GM18519 (cell line): ENCODE results near the gene MTCH1.
"Not testable (repeated sequence)": the region's sequence is repeated elsewhere in the genome, so short reads cannot be mapped to it uniquely, and the experiment has no call there.

Experiments used
- ATAC-seq: cut with Tn5 transposase; IDR thresholded peaks from one replicate; pipeline ENCODE4 v1.9.1; 2021; ENCODE audit warnings: mild to moderate bottlenecking, moderate library complexity; ENCODE audit not compliant: unreplicated experiment, low FRiP score

MTCH1 gene

GRCh38 chr6:36955136-36955535, 30.9 kb downstream of the MTCH1 start:
- no peak for ATAC-seq

GRCh38 chr6:36954262-36954931, 31.6 kb downstream of the MTCH1 start, which contains the start of gene PI16:
TSS of gene PI16 (plus strand) at chr6:36954738. CDS start at chr6:36954761, 23 bp downstream.
- no peak for ATAC-seq

DNA sequence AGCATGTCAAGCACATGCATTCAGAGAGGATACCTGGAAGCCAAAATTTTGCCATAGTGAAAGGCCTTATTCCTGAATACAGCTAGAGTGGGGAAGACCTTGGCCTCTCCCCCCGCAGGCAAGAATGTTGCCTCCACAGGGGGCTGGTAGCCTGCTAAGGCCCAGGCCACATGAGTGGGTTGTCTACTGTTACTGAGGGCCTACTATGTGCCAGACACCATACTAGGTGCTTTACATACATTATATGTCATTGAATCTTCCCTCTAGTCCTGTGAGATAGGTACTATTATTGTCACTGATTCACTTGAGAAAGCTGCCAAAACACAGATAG, 32.1 kb downstream of the MTCH1 start:
- ATAC-seq = no peak

DNA sequence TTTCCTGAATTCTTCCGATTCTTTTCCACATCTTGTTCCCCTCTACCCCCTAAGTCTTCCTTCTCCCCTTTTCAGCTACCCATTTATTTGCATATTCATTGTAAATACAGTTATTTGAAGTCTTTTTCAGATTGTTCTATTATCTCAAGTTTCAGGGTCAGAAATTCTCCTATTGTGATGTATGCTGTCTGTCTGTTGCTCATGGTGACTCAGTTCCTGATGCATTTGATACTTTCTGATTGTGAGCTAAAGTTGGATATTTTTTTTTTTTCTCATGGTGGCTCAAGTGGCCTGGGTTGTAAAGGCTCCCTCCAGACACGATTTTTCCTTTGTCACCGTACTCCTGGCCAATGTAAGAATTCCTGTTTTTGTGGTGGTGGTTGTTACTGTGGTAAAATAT, 36.4 kb downstream of the MTCH1 start:
- no peak for ATAC-seq

DNA sequence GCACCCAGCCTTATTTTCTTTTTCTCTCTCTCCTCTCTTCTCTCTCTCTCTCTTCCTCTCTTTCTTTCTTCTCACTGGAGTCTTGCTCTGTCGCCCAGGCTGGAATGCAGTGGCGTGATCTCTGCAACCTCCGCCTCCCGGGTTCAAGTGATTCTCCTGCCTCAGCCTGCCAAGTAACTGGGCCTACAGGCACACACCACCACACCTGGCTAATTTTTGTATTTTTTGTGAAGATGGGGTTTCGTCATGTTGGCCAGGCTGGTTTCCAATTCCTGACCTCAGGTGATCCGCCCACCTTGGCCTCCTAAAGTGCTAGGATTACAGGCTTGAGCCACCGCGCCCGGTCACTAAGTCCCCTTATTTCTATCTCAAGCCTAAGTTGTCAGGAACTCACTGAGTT, 36.9 kb downstream of the MTCH1 start:
- ATAC-seq = not testable (repeated sequence)

DNA sequence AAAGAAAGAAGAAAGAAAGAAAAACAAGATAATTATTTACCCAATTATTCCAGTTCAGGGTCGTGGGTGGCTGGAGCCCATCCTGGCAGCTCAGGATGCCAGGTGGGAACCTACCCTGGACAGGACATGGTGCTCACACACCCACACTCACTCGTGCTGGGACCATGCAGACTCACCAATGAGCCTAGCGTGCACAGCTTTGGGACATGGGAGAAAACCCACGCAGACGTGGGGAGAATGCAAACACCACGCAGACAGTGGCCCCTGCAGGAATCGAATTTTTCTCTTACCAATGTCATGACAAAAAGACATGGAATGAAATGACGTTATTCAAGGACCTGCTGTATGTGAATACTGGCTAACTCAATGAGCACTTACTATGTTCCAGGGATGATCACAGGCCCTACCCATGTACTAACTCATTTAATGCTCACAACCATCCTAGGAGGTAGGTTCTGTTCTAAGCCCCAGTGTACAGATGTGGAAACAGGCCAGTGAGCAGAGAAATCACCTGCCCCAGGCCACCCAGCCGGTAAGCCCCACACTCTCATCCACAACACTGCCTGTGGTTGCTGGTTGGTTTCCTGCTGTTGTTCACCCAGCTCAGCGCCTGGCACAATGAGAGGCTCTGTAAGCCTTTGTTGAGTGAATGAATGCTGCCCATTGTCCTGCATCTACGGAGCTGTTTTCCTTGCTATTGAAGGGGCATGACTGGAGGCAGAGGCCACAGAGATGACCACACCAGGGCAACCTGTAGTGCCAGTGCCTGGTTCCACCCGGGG, 38.2 kb downstream of the MTCH1 start:
- no peak for ATAC-seq

DNA sequence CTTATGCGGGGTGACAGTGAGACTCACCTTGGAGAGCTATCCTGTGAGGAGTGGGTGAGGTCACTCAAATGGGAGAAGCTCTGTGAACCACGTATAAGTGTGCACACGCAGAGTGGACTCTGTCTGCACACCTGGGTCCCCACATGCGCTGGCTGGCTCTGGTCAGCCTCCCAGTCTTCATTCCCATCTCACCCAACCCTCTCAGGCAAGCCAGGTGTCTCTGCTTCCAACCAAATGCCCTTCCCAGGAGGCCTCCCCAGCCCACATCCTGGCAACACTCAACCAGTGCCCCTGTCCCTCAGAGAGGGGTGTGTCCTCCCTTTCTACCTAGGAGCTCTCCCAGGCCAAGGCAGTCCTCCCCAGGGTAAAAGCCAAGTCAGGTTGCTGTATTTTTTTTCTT, 39.5 kb downstream of the MTCH1 start:
- ATAC-seq = no peak

- no peak for ATAC-seq
Observed at GRCh38 chr6:36945301-36945700, 40.7 kb downstream of the MTCH1 start.

GRCh38 chr6:36944650-36945049, 41.3 kb downstream of the MTCH1 start:
- no peak for ATAC-seq

DNA sequence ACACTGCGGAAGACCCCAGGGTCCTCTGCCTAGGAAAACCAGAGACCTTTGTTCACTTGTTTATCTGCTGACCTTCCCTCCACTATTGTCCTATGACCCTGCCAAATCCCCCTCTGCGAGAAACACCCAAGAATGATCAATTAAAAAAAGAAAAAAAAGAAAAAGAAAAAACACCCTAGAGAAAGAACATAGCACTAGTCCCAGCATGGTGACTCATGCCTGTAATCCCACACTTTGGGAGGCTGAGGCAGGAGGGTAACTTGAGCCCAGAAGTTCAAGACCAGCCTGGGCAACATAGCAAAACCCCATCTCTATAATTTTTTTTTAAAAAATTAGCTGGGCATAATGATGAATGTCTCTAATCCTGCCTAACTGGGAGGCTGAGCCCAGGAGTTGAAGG, 43.7 kb downstream of the MTCH1 start:
- ATAC-seq = not testable (repeated sequence)

GRCh38 chr6:36941561-36941960, 44.4 kb downstream of the MTCH1 start:
- not testable (repeated sequence) for ATAC-seq

DNA sequence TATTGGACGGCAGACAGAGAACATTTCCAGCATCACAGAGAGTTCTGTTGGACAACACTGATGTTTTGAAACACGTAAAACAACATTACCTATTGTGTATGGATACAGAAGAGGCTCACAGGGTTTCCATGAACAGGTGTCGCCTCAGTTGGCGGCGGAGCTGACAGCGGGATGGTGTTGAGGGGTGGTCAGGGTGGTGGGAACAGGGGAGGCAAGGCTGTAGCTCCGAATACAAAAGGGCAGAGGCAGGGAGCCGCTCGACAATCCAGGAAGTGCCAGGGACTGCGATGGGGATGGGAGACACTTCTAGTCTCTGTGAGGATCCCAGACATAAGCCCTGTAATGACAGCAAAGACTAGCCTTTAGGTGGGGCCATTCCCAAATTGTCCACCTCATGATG, 46.0 kb downstream of the MTCH1 start:
- ATAC-seq = no peak

- ATAC-seq = not testable (repeated sequence)
Observed at GRCh38 chr6:36939005-36939404, 47.0 kb downstream of the MTCH1 start.

- ATAC-seq = no peak
Observed at GRCh38 chr6:36938536-36938935, 47.5 kb downstream of the MTCH1 start.

DNA sequence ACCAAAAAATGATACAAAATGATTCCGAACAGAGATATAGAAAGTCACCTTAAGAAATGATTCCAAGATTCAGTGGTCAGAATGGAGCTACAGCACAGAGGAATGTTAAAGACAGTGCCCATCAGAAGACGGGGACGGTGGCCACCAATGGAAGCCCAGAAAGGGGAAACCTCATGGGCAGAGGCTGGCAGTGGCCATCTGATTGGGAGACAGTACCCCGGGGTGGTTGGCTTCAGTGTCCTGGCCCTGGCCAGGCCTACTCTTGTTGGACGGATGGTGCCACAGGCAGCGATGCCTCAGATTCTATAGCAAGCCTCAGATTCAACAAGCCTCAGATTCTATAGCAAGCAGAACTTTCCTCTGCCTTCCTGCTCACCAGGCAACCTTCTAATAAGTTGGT, 48.1 kb downstream of the MTCH1 start:
- ATAC-seq = no peak

DNA sequence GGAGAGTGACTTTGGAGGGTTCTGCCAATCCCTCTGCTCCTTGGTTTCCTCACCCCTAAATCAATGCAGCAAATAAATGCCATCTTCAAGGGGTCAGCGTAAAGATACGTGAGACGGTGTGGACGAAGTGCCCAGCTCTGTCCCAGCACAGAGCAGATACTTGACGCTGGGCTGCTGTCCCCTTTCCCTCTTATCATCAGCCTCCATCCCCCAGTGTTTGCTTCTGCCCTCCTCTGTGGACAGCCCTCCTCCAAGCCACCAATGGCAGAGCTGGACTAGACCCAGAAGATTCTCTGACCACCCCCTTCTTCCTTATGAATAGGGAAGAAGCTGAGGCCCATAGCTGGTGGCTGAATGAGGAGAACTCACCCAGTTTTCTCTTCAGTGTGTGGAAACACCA, 49.2 kb downstream of the MTCH1 start:
- ATAC-seq = no peak

DNA sequence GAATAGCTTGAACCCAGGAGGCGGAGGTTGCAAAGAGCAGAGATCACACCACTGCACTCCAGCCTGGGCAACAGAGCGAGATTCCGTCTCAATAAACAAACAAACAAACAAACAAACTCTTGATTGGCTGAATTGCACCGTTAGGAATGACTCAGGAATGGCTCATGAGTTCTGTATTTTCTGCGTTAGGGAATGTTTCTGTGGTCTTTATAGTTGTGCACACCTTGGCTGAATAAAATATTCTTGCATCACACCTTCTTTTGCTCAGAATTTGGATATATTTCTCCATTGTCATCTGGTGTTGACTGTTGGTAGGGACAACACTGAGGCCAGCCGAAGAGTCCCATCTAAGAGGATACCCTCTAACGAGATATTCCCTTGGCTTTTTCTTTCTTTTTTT, 51.1 kb downstream of the MTCH1 start:
- no peak for ATAC-seq

GRCh38 chr6:36933519-36933918, 52.5 kb downstream of the MTCH1 start:
- no peak for ATAC-seq

DNA sequence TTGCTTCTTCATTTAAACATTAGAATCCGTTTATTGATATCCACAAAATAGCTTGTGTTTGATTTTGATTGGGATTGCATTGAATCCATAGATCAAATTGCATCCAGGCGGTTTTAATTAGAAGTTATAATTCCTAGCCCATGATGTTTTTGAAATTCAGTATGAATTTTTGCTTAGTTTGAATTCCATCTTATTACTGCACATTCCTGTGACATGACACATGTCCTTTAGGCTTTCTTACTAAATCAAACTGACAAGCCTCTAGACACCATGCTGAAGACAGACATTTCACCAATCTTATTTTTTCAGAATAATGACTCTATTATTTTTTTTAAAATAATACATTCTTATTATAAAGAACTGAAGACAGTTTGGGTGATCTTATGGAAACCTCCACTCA, 52.9 kb downstream of the MTCH1 start:
- ATAC-seq = no peak

DNA sequence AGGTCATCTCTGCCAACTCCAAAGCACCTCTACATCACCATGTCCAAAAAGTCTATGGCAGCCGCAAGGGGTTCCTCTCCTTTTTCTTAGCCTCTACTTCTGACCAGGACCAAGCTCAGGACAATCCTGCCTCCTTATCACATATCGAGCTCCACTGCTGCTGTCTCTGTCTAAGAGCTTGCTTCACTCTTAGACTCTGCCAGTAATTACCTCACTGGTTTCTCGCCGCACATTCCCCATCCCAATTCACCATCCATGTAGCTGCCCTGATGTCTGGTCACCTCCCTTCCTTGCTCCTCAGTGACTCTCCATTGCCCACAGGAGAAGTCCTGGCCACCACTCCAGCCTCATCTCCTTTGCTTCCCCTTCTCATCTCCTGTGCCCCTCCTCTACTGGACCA, 55.5 kb downstream of the MTCH1 start:
- no peak for ATAC-seq

DNA sequence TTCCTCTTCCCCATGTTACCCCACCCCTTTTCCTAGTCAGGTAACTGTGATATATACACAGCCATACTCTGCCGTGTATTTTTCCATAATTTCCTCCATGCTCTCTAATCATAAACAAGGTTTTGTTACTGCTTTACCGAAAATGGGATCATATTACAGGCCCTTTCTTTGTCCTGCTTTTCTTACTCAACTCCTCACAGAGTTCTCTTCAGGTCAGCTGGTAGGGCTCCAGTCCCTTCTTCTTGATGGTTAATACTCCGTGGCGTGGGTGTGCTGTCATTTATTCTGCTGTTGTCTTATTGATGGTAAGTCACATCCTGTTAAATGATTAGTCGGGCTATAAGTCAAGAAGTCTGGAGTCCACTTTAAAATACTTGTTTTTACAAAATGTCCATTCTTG, 56.4 kb downstream of the MTCH1 start:
- no peak for ATAC-seq

DNA sequence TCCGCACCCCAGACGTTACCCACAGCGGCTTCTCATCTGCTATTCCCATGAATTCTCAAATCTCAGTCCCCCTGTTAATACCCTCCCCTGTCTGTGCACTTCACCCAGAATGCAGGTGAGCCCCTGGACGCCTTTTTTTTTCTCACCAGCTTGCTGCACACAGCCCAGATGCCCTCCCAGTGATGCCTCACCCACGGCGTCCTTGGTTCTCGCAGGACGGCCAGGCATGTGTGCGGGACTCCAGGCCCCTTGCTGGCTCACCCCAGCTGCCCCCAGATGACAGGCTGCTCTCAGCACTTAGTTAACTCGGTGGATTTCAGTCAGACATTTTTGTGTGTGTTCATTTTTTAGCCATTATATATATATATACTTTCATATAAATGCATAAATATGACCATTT, 56.8 kb downstream of the MTCH1 start:
- no peak for ATAC-seq
